GM19395 (cell line): ENCODE measurements around the gene MYLIP.

Experiments
- ATAC-seq: cut with Tn5 transposase; IDR thresholded peaks from one replicate; pipeline ENCODE4 v1.9.1; 2021; ENCODE audit warnings: mild to moderate bottlenecking, moderate library complexity; ENCODE audit not compliant: unreplicated experiment

MYLIP gene

DNA sequence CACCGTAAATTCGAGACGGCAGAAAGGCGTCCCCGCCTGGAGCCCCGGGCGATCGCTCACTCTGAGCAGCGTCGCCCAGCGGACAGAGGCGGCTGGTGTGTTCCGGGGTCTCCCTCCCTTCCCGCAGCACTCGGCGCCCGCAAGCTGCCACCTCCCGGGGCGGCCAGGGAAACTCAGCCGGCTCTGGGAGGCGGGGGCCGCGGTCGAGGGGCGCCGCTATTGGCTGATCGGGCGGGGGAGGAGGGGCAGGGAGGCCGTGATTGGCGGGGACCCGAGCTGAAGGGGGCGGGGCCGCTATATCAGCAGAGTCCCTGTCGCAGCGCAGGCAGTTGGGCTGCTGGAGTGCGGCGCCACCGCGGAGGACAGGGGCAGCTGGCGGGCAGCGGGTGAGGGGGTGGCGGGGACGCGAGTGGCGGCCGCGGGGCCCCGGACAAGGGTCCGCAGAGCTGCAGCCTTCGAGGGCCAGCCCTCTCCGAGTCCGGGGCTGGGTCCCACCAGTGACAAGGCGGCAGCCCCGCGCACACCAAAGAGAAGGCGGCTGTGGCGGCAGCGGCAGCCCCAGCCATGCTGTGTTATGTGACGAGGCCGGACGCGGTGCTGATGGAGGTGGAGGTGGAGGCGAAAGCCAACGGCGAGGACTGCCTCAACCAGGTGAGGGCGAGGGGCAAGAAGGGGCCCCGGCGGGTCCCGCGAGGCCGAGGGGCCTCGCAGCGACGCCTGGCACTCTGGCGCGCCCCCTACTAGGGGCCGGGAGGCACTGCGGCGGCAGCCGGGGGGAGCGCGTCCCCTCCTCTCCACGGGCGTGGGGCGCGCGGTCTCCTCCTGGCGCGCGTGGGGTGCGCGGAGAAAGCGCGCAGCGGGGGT is at the start of gene MYLIP:
Gene MYLIP, plus strand, starts transcription at position 328 of the 864 bp plus-strand sequence. Its CDS starts 237 bp downstream, at position 565.
- peak; percentile 65 for ATAC-seq

DNA sequence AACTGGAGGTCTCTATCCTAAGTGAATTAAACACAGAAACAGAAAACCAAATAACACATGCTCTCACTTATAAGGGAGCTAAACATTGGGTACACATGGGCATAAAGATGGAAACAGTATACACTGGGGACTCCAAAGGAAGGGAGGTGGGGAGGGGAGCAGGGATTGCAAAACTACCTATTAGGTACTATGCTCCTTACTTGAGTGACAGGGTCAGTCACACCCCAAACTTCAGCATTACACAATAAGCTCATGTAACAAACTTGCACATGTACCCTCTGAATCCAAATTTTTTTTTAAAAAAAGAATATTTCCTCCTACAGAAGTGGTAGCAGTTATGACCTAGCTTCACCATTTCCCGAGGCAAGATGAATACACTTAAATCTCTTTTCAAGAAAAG is 49.5 kb upstream of the MYLIP start:
- ATAC-seq = no peak

DNA sequence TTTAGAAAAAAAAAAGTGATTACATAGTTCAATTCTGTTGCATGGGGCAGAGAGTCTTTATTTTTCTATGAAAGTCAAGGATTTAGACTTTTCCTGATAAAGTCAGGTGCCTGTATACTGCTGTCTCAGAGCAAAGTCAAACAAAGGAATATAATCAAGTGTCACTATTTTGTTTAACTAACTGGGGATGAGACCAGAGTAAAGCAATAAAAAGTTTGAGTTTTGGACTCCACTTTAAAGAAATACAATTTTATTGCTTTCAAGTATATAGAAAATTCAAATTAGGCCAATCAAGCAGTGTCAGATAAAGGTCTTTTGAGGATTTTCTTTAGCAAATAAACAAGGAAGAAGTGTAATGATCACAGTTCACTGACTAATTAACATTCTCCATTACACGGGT is 48.7 kb upstream of the MYLIP start:
- no peak for ATAC-seq

DNA sequence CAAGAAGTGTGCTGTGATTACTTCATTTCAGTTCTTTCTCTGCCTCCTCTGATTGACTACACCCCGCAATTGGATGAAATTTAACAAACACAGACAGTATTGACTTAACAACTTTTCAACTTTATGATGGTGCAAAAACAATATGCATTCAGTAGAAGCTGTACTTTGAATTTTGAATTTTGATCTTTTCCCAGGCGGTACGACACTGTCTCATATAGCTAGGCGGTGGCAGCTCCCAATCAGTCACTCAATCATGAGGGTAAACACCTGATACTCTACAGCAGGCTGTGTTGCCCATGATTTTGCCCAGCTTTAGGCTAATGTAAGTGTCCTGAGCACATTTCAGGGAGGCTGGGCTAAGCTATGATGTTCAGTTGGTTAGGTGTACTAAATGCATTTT is 47.6 kb upstream of the MYLIP start:
- no peak for ATAC-seq

GRCh38 chr6:16082361-16082760 is 46.5 kb upstream of the MYLIP start:
- no peak for ATAC-seq

- ATAC-seq = no peak
Measured at GRCh38 chr6:16086965-16087364, 41.9 kb upstream of the MYLIP start.

- no peak for ATAC-seq
Measured at GRCh38 chr6:16087386-16087785, 41.5 kb upstream of the MYLIP start.

- no peak for ATAC-seq
Measured at GRCh38 chr6:16088409-16088808, 40.5 kb upstream of the MYLIP start.

GRCh38 chr6:16089232-16090062 is 39.4 kb upstream of the MYLIP start:
- ATAC-seq = no peak

- no peak for ATAC-seq
Measured at GRCh38 chr6:16090452-16090851, 38.4 kb upstream of the MYLIP start.

DNA sequence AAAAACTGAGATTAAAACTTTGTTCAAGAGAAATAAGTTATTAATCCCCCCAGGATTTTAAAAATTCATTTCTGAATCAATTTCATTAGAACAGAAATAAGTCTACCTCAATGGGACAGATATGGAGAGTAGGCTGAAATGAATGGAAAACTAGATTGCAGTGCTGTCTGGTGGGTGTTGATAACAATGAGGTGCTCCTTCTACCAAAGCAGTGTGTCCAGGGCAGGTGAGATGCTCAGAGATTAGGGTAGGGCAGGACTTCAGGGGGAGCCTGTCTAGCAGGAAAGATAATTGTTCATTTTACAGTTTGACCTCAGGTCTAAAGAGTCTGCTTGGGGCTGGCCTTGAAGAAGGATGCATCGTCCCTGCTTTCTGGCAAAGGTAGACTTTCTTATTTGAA is 38.0 kb upstream of the MYLIP start:
- ATAC-seq = no peak

- ATAC-seq = no peak
Measured at GRCh38 chr6:16092140-16092539, 36.7 kb upstream of the MYLIP start.

GRCh38 chr6:16092990-16093389 is 35.9 kb upstream of the MYLIP start:
- ATAC-seq = no peak

DNA sequence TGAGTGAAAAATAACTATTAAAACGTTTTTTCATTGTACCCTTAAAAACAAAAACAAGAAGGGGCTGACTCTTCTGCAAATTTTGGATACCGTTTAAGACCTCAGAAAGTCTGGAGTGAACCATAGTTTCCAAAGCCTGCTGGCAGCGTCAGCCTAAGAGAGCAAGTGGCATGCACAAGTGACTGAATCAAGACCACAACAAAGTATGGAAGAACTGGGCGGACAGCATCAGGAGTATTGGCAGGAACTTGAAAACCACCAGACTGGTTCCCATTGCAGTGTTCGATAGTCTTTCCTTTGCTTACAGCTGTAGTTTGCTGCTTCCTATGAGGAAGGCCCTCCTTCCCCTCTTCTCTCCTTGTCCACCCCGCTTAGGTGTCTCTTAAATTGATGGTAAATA is 33.7 kb upstream of the MYLIP start:
- no peak for ATAC-seq

- no peak for ATAC-seq
Measured at GRCh38 chr6:16097382-16098171, 31.3 kb upstream of the MYLIP start.

DNA sequence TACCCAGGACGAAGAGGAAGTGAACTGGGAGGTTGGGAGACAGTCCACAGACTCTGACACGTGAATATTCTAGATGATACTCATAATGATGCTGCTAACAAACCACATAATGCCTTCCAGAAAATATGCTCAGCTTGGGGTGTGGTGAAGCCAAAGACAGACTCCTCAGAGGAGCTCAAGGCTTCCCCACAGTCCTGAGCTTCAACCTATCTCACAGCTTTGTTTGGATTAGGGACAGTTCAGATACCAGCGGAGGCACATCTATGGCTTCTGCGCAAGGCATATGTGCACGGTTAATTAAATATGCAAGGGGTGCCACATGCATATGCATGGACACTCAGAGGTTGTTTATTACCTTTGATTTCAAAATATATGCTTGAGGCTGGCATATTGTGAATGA is 30.7 kb upstream of the MYLIP start:
- ATAC-seq = no peak

- ATAC-seq = no peak
Measured at GRCh38 chr6:16102208-16102607, 26.7 kb upstream of the MYLIP start.

DNA sequence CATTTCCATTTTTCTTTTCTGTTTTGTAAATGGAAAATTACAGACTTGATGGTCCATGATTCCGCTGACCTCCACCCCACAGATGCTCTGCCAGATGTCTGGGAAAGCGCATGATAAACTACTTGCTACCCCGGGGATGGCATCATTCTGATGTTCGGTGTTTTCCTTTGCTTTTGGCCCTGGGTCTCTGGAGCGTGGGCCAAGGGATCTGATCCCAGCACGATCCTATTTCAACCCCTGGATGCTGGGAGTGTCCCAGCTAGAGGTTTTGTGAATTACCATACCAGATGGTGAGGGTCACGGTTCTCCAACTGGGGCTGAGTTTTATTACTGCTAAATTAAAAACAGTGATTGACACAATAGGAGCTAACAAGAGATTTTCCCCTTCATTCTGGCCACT is 25.2 kb upstream of the MYLIP start:
- no peak for ATAC-seq

DNA sequence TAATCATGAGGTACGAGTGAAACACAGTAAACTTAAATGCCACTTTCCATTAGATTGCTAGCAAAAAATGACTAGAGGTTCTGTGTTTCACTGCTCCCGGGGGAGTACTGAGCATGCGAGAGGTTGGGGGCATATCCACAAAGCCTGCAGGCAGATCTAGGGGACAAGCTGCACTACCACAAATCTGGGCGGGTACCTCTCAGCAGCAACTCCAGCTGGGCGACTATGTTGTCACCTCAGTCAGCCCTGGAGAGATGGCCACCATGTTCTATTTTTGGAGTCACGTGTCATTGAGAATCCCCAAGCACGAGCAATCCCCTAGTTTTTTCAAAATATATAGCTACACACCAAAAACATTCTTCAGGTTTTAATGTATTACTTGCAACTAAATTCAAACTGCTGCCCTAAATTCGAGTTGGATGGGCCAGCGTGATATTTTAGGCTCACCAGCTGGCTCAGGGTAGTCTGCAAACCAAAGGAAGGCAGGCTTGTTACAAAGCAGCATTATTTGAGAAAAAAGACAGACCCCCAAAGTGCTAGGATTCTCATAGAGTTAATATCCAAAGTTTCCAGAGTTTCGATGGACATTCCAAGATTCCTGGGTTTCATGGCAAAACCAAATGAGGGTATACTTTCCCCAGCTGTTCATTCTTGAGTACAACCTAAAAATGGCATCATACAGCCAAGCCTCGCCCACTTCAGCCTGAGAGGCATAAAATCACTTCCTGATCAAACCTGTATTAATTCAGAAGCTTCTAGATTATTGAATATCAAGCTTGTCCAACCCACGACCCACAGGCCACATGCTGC is 24.1 kb upstream of the MYLIP start:
- no peak for ATAC-seq

GRCh38 chr6:16105854-16106253 is 23.0 kb upstream of the MYLIP start:
- no peak for ATAC-seq
